ENCODE measurements around the gene CYTH4. TPM values are rescaled to one million over a fixed set of nuclear protein-coding genes. Genes with fewer than 3 reads are reported as not detected.

CYTH4 gene
- total RNA-seq, 4 donors from 2014 or later = 17.4 to 83.5 (median 34.4) TPM

DNA sequence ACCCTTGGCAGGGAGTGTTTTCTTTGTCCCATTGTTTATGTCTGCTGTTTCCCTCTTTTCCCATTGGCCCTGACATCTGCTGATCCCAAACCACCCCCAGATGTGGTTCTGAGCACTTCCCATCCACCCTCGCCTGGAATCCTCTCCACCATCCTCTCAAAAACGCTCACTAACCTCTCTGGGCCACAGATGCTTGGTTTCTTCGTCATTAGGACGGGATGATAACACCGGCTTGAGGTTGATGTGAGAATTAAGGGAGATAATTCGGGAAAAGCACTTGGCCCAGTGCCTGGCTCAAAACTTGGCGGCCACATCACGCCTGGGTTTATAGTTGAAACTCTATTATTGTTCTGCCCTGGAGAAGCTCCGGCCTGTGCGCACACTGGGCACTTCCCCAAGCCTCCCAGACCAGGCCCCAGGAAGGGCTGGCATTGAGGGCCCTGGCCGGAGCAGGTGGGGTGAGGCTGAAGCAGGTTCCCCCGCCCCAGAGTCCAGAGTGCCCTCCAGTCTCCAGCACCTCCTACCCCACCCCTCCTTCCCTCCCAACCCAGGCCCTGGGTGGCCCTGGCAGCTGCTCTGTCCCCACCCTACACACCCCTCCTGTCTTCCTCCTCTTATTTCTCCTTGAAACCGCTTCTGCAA, 63.7 kb downstream of the CYTH4 start:
- no peak for DNase-seq (ENCODE audit: low spot score)
- TF ChIP-seq CTCF (IDR thresholded peaks at IDR 0.05) = no peak
- no peak for ATAC-seq (ENCODE audit: low FRiP score)

DNA sequence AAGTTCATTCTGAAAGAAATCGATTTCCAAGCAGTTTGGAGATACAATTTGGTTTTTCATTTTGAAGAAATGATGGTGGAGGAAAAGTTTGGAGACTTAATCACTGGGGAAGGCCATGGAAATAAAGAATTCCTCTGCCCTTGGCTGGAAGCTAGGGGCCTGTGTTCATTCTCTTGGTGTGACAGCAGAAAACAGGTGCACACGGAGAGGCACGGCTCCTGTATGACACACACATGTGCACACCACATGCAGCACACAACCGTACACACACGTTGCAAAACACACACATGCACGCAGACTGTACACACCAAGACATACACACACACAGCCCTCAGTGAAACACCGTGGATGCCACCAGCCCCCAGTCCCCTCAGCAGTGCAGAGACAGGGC, 64.2 kb downstream of the CYTH4 start:
- ATAC-seq (ENCODE audit: low FRiP score) (no peak), DNase-seq (ENCODE audit: low spot score) (no peak)
- no peak for TF ChIP-seq CTCF (IDR thresholded peaks at IDR 0.05)

- DNase-seq (ENCODE audit: low spot score) (no peak), ATAC-seq (ENCODE audit: low FRiP score) (no peak)
- TF ChIP-seq CTCF (IDR thresholded peaks at IDR 0.05) = no peak
These were observed 66.9 kb downstream of the CYTH4 start for GRCh38 chr22:37349043-37349814.

DNA sequence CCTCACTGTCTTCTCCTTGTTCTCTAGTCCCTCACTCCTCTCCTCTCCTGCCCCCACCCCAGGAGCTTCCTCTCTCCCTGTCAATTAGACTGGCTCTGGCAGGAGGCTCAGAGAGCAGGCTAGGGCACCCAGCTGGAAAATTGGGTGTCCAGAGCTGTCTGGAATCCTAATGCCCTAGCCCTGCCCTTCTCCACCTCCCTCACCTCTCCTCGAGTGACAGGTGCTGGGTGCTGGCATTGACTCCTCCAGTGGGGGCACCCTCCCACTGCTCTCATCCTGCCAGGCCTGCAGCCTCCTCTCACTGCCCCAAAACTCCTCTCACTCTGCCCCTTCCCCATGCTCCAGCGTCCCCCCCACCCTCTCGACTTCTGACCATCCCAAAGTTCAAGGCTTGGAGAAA, 68.9 kb downstream of the CYTH4 start:
- DNase-seq (ENCODE audit: low spot score) = no peak
- no peak for ATAC-seq (ENCODE audit: low FRiP score)
- no peak for TF ChIP-seq CTCF (IDR thresholded peaks at IDR 0.05)

GRCh38 chr22:37352481-37352880, 70.2 kb downstream of the CYTH4 start:
- DNase-seq (ENCODE audit: low spot score) (no peak), ATAC-seq (ENCODE audit: low FRiP score) (no peak)
- no peak for TF ChIP-seq CTCF (IDR thresholded peaks at IDR 0.05)

DNA sequence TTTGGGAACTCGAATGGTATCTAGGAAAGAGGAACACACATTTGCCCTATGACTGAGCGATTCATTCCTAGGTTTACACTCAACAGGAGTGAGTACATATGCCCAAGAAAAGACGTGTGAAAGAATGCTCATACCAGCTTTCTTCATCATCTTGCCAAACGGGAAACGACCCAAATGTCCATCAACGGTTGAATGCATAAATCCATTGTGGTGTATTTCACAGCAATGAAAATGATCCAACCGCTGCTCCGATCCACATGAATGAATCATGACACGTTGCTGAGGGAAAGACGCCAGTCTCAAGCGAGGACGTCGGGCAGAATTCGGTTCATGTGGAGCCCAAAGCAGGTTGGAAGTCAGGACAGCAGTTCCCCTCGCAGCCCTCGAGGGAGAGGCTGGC, 71.5 kb downstream of the CYTH4 start:
- TF ChIP-seq CTCF (IDR thresholded peaks at IDR 0.05) = no peak
- ATAC-seq (ENCODE audit: low FRiP score) = no peak

DNA sequence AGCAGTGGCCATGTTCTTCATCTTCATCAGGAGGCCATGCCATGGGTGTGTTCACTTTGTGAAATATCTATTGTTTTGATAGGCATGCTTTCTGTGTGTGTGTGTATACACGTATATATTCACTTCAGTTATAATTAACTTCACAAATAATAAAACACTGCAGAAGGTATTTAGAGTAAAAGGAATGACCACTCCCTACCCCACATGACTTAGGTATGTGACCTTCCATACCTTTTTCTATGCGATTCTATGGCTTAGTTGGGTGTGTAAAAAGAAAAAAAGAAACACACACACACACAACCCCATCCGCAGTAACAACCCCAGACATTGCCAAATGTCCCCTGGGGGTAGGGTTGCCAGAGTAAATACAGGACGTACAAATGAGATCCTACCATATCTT, 72.0 kb downstream of the CYTH4 start:
- DNase-seq (ENCODE audit: low spot score) (no peak), ATAC-seq (ENCODE audit: low FRiP score) (no peak)
- no peak for TF ChIP-seq CTCF (IDR thresholded peaks at IDR 0.05)

More for the DNA sequence above, 71.5 kb downstream of the CYTH4 start:
- no peak for DNase-seq (ENCODE audit: low spot score)
